MG63 (cell line): ENCODE data around the gene YIPF1. TPM values are rescaled to one million over a fixed set of nuclear protein-coding genes. Genes with fewer than 3 reads are reported as not detected.

Source experiments
- DNase-seq: peaks from one replicate; pipeline ENCODE4 v3.0.0-alpha.2; 2020
- H3K27me3 ChIP-seq: fragments of 250-450 bp; sonication (Bioruptor Pico); 2 replicates; pipeline ENCODE4 v1.5.1; 2020; ENCODE audit warnings: mild to moderate bottlenecking, moderate library complexity
- H3K36me3 ChIP-seq: fragments of 250-450 bp; sonication (Bioruptor Pico); 2 replicates; pipeline ENCODE4 v1.5.1; 2020; ENCODE audit warnings: mild to moderate bottlenecking, moderate library complexity
- H3K4me3 ChIP-seq: fragments of 250-450 bp; sonication (Bioruptor Pico); 2 replicates; pipeline ENCODE4 v1.5.1; 2020; ENCODE audit warnings: mild to moderate bottlenecking, moderate library complexity
- H3K9me3 ChIP-seq: fragments of 250-450 bp; sonication (Bioruptor Pico); 2 replicates; pipeline ENCODE4 v1.5.1; 2020; ENCODE audit warnings: mild to moderate bottlenecking, moderate library complexity
- total RNA-seq: library from RNA; depleted of rRNA; stranded (reverse); fragments of >200 nt; shearing (Covaris generic); gene quantifications from 2 replicates; pipeline ENCODE4 v1.2.3, GENCODE V29; 2014; ENCODE audit warnings: low replicate concordance; rRNA removed

Gene YIPF1
- total RNA-seq = 15.2 and 20.3 TPM in 2 replicates

DNA sequence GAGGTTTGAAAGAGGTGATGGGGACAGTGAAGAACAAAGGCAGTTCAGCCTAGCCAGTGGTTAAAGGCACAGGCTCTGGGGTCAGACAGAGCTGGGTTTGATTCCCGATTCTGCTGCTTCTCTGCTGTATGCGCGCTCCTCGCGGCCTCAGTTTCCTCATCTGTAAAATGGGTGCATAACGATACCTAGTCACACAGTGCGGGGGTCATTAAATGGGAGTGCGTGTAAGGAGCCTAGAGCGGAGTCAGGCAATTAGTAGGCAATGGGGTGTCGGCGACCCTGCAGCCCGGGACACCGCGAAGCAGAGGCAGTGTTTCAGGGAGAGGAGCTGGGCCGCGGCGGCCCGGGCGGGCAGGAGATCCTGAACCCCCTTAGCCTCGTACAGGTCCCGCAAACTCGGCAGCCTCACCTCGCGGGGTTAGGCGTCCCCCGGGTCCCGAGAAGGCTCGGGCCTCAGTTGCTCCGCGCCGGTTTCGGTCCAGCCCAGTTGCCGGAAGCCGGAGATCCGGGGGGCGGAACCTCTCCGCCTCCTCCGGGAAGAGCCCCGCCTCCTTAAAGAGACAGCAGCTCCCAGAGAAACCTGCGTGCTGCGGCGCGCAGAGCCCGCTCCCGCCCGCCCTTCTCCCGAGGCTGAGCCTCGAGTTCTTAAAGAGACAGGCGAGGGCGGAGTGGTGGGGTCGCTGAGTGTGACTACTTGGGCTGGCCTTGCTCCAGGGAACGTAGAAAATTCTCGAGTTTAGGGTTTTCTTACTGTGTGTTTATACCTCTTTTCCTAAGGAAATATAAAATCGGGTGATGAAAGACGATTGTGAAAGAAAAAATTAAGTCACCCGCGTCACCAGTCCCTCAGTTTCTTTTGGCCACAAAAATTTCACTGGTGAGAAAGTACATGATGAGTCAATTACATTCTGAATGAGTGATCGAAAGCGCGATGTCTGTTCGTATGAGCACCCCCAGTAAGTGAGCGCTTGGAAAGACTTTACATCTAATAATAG lies at the start of gene YIPF1:
YIPF1 (minus strand) TSS at position 494 of the 995 bp plus-strand sequence. CDS start 860 bp downstream, outside the sequence.
- peak; percentile 90 for DNase-seq
- Histone ChIP-seq H3K9me3 (no peaks in the 10 kb centered on the region), H3K27me3 (no peaks in the 10 kb centered on the region), H3K36me3 (no peaks in the 10 kb centered on the region; the same call in 1 of the 2 replicates), H3K4me3 (peak within 1 kb of the TSS; percentile 90)

DNA sequence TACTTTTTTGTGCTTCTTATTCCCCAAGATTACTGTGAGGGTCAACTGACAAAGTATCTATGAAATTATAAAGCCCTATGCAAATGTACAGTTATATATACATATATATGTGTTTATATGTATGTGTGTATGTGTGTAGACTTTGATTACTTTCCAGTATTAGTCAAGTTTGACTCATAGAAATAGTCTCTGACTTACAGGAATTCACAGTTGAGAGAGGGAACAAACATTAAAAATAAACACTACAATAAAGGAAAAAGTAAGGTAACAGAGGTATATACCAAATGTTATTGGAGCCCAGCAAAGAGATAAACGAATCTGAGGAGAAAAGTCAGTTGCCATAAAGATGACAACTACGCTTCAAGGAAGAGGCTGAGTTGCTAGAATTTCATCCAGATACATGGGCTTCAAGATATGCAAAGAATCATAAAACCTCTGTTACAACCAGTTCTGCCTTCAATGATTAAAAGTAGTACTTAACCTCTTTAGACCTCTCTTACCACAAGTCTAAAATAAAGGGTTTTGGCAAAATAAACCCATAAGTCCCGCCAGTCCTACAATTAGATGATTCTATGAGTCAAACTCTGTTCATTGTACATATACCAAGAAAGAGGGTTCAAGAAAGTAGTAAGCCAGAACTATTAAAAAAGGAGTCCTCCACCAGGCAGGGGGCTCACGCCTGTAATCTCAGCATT lies 48.7 kb upstream of the YIPF1 start:
- H3K36me3 ChIP-seq = peaks cover 46% of the 10 kb centered on the region
- H3K9me3 ChIP-seq = peaks cover 21% of the 10 kb centered on the region
- no peaks in the 10 kb centered on the region for H3K27me3 ChIP-seq
- no peak overlapping the region for H3K4me3 ChIP-seq
- DNase-seq = no peak

DNA sequence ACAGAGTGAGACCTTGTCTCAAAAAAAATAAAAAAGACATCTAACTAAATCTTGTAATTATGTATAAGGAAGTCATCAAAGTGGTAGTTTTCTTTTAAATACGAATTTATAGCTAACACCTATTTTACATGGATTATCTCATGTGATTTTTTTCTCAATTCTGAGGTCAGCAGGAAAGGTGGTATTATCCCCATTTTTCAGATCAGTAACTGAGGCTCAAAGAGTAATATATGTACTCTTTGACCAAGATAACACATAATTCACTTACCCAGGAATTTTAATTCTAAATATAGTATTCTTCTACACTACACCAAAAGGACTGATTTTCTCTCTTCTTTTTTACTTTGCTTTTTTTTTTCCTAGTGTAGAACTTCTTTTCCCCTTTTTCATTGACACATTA lies 46.8 kb upstream of the YIPF1 start:
- Histone ChIP-seq H3K36me3 (peaks cover 53% of the 10 kb centered on the region), H3K27me3 (no peaks in the 10 kb centered on the region), H3K4me3 (no peak overlapping the region), H3K9me3 (peaks cover 34% of the 10 kb centered on the region)
- DNase-seq = no peak

DNA sequence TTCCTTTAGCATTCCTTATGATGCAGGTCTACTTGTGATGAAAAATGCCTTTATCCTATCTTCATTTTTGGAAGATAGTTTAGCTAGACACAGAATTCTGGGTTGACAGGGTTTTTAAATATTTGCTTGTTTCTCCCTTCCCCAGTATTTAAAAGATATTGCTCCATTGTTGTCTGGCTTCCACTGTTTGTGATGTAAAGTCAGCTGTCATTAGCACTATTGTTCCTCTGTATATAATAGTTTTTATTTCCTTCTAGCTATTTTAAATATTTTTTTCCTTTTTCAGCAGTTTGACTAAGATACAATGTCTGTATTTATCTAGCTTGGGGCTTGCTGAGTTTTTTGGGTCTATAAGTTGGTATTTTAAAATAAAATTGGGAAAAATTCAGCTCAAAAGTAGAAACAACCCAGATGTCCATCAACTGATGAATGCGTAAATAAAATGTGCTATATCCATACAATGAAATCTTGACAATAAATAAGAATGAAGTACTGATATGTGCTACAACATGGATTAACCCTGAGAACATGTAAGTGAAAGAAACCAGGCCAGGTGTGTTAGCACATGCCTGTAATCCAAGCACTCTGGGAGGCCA lies 44.7 kb upstream of the YIPF1 start:
- DNase-seq = no peak

DNA sequence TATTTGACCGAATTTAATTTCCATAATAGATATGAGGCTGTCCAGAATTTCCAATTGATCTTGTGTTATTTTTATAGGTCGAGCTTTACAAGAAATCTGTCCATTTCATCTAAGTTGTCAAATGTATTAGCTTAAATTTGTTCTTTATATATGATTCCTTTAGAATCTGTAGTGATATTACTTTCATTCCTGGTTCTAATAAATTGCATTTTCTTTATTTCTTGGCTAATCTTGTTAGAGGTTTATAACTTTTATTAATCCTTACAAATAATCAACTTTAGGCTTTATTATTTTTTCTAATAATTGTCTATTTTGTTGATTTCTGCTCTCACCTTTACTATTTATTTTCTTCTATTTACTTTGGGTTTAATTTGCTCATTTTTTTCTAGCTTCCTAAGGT lies 41.9 kb upstream of the YIPF1 start:
- H3K4me3 ChIP-seq = no peak overlapping the region
- peaks cover 63% of the 10 kb centered on the region for H3K36me3 ChIP-seq
- peaks cover 34% of the 10 kb centered on the region for H3K9me3 ChIP-seq
- no peak for DNase-seq
- H3K27me3 ChIP-seq = no peaks in the 10 kb centered on the region

More for the DNA sequence above, 44.7 kb upstream of the YIPF1 start:
- Histone ChIP-seq H3K4me3 (no peak overlapping the region), H3K9me3 (peaks cover 34% of the 10 kb centered on the region), H3K36me3 (peaks cover 55% of the 10 kb centered on the region), H3K27me3 (no peaks in the 10 kb centered on the region)

DNA sequence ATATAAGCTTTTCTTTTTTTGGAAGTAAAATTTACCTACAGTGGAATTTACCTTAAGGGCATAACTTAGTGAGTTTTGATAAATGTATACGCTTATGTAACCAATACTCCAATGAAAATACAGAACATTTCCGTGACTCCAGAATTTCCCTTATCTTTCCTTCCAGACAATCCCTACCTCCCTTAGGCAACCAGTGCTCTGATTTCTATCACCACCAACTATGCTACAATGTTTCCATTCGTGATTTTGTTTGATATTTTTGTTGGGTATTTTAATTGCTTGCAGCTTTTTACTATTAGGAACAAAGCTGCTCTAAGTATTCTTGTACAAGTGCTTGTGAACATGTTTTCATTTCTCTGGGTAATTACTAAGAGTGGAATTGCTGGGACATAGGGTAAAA lies 41.3 kb upstream of the YIPF1 start:
- Histone ChIP-seq H3K9me3 (peaks cover 34% of the 10 kb centered on the region), H3K36me3 (peaks cover 58% of the 10 kb centered on the region), H3K4me3 (no peak overlapping the region), H3K27me3 (no peaks in the 10 kb centered on the region)
- no peak for DNase-seq

DNA sequence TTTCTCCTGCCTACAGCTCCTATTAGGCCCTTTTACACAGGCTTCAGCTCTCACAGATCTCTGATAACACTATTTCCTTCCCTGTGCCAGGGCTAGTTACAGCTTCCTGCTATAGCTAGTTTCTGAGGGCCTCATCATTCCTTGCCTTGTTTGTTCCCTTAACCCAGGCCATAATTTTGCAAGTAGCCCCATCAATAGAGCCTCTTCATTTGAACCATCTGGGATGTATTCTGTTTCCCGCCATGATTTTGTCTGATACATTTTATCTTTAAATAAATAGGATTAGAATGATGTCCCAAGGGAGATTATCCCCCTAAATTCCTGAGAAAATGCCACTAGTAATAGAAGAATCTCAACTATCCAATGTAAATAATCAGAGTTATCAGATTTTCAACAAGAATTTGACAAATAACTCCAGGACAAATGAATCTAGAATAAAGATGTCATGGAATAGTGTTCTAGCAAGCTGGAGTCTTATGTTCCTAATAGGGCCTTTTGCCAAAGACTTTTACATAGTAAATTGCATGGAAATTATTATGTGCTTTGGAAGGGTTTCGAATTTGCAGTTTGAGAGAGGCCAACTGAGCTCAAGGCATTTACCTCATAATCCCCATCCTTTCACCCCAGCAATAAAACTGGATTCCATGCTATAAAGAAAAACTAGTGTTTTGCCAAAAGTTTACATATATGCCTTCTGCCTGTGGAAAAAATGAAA lies 39.8 kb upstream of the YIPF1 start:
- Histone ChIP-seq H3K36me3 (peaks cover 43% of the 10 kb centered on the region), H3K27me3 (no peaks in the 10 kb centered on the region), H3K9me3 (peaks cover 23% of the 10 kb centered on the region), H3K4me3 (no peak overlapping the region)
- DNase-seq = no peak

DNA sequence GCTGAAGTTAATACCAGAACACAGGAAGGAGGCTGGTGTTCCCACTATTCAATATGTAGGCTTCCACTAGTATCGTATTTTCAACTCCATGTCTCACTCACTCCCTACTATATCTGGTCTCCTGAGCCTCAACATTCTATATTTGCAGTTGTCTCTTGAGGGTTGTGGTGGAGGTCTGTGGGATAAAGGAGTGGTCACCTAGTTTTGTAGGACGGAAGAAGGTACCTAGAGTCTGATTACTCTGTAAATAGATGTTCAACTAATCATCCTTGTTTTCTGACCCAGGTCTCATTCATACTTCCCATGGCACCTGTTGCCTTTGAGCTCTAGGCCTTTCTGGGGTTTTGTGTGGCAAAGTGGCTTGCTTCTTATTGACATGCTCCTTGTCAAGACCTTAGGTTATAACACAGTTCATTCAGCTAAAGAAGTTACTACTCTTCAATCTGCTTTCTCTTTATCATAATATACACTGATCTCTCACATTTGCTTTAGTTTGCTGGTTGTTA lies 37.8 kb upstream of the YIPF1 start:
- no peak for DNase-seq

DNA sequence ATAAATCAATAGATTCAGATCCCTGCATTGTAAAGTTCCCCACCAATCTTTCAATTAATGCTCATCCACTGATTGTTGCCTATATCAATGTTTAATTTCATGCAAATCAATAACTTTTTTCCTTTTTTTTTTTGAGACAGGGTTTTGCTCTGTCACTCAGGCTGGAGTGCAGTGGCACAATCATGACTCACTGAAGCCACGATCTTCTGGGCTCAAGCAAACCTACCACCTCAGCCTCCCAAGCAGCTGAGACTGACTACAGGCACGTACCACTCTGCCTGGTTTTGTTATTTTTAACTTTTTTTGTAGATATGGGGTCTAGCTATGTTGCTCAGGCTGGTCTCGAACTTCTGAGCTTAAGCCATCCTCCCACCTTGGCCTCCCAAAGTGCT lies 30.1 kb upstream of the YIPF1 start:
- H3K36me3 ChIP-seq = peaks cover 34% of the 10 kb centered on the region
- DNase-seq = no peak
- no peaks in the 10 kb centered on the region for H3K9me3 ChIP-seq
- H3K4me3 ChIP-seq = no peak overlapping the region
- H3K27me3 ChIP-seq = no peaks in the 10 kb centered on the region

More for the DNA sequence above, 37.8 kb upstream of the YIPF1 start:
- Histone ChIP-seq H3K9me3 (peaks cover 7% of the 10 kb centered on the region), H3K36me3 (peaks cover 47% of the 10 kb centered on the region), H3K27me3 (no peaks in the 10 kb centered on the region), H3K4me3 (no peak overlapping the region)

DNA sequence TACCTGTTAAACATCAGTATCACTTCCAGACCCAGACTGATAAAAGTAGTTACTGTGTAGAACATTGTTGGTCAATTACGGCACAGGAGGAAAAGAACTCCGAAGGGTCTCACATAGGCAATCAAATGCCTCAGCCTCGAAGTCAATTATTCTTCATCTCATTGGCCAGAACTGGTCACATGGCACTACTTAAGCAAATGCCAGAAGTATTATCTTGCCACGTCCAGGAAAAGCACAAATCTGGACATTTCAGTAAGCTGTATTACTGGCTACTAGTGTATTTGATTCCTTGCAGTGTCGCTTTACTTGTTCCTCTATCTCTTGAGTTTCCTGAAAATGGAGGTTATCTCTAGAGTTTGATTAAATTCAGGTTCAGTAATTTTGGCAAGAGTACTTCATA lies 28.7 kb upstream of the YIPF1 start:
- no peak for DNase-seq
- no peaks in the 10 kb centered on the region for H3K9me3 ChIP-seq
- H3K27me3 ChIP-seq = no peaks in the 10 kb centered on the region
- peaks cover 25% of the 10 kb centered on the region for H3K36me3 ChIP-seq
- no peak overlapping the region for H3K4me3 ChIP-seq

DNA sequence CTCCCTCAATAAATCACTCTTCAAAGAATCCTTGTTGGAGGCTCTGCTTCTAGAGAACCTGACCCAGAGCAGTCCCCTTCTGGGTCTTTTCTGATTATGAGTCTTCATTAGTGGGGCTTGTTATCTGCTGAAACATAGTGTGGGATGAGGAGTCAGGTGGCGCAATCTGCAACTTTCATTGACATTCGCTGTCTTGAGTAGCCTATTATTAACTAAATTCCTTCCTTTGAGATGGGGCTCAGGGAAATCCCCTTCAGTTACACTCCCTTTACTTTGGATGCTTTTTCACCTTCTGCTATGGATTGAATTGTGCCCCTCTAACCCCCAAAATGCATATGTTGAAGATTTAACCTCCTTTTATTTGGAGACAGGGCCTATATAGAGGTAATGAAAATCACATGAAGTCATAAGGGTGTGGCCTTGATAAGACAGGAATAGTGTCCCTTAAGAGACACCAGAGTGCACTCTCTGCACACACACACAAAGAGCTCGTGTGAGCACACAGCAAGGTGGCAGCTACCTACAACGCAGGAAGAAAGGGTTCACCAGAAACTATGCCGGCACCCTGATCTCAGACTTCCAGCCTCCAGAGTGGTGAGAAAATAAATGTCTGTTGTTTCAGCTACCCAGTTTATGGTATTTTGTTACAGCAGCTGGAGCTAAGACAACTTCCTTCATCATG lies 23.9 kb upstream of the YIPF1 start:
- Histone ChIP-seq H3K9me3 (no peaks in the 10 kb centered on the region), H3K4me3 (no peak overlapping the region), H3K27me3 (no peaks in the 10 kb centered on the region)

DNA sequence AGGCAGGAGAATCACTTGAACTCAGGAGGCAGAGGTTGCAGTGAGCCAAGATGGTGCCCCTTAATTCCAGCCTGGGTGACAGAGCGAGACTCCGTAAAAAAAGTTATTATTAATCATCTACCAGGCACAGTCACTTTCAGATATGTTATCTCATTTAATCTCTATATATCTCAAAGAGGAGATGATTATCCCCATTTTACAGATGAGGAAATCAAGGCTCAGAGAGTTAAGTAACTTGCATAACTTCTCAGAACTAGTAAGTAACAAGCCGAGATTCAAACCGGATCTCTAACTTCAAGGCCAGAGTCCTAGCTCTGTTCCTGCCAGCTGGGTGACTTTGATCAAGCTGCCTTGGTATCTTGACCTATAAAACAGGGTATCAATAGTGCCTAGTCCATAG lies 21.8 kb upstream of the YIPF1 start:
- no peak for DNase-seq
- no peaks in the 10 kb centered on the region for H3K27me3 ChIP-seq
- H3K4me3 ChIP-seq = no peak overlapping the region
- H3K36me3 ChIP-seq = peaks cover 2% of the 10 kb centered on the region
- no peaks in the 10 kb centered on the region for H3K9me3 ChIP-seq

More for the DNA sequence above, 23.9 kb upstream of the YIPF1 start:
- no peak for DNase-seq
- peaks cover 2% of the 10 kb centered on the region for H3K36me3 ChIP-seq

DNA sequence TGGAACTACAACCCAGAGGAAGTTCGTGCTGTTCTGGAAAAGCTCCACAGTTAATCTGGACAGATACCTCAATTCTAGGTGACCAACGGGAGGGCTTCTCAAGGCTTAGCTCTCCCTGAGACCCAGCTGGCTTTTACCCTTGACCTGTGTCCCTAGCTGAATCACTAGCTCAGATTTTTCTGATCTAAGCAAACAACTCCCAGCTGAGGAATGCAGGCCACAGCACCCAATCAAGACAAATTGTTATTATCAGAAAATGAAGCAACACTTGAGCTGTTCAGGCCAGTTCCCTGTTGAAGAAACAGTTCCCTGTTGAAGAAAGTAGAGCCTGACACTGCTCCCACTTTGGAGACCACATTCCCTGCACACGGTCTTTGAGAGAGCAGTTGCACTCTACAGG lies 20.3 kb upstream of the YIPF1 start:
- Histone ChIP-seq H3K9me3 (no peaks in the 10 kb centered on the region), H3K36me3 (no peaks in the 10 kb centered on the region; the same call in none of the 2 replicates), H3K27me3 (no peaks in the 10 kb centered on the region), H3K4me3 (no peak overlapping the region)
- DNase-seq = no peak

DNA sequence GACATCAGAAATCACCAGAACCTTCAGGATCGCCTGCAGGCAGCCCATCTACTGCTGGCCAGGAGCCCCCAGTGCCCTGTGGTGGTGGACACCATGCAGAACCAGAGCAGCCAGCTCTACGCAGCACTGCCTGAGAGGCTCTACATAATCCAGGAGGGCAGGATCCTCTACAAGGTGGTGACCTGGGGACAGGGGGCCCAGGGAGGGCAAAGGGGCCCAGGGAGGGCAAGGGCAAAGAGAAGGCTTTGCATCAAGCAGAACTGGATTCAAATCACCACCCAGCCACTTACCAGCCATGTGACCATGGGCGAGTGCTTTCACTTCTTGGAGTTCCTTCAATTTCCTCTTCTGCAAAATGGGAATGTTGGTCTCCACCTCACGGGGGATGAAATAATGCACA lies 16.5 kb upstream of the YIPF1 start:
- Histone ChIP-seq H3K27me3 (no peaks in the 10 kb centered on the region), H3K4me3 (no peak overlapping the region), H3K9me3 (no peaks in the 10 kb centered on the region), H3K36me3 (no peaks in the 10 kb centered on the region)
- DNase-seq = no peak

DNA sequence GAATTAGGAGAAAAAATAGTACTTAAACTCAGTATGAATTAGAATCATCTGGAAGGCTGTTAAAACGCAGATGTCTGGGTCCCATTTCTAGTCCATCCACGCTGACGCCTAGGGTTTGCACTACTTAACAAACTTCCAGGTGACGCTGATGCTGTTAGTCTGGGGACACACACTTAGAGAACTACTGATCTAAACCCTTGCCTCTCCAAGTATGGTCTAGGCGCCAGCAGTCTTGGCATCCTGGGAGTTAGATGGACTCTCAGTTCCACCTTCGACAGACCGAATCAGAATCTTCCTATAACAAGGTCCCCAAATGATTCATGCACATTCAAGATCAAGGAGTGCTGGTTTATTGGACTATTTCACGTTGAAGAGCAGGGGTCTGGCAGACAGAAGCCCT lies 15.9 kb upstream of the YIPF1 start:
- no peaks in the 10 kb centered on the region for H3K27me3 ChIP-seq
- no peaks in the 10 kb centered on the region for H3K9me3 ChIP-seq
- DNase-seq = no peak
- H3K36me3 ChIP-seq = no peaks in the 10 kb centered on the region
- H3K4me3 ChIP-seq = no peak overlapping the region
